ENCODE measurements around the gene ZNF213. TPM values are rescaled to one million over a fixed set of nuclear protein-coding genes. Genes with fewer than 3 reads are reported as not detected.
"Not testable (repeated sequence)": the region's sequence is repeated elsewhere in the genome, so short reads cannot be mapped to it uniquely, and the experiment has no call there.

ZNF213 gene
- total RNA-seq, 1 donor, result 8.0 TPM

DNA sequence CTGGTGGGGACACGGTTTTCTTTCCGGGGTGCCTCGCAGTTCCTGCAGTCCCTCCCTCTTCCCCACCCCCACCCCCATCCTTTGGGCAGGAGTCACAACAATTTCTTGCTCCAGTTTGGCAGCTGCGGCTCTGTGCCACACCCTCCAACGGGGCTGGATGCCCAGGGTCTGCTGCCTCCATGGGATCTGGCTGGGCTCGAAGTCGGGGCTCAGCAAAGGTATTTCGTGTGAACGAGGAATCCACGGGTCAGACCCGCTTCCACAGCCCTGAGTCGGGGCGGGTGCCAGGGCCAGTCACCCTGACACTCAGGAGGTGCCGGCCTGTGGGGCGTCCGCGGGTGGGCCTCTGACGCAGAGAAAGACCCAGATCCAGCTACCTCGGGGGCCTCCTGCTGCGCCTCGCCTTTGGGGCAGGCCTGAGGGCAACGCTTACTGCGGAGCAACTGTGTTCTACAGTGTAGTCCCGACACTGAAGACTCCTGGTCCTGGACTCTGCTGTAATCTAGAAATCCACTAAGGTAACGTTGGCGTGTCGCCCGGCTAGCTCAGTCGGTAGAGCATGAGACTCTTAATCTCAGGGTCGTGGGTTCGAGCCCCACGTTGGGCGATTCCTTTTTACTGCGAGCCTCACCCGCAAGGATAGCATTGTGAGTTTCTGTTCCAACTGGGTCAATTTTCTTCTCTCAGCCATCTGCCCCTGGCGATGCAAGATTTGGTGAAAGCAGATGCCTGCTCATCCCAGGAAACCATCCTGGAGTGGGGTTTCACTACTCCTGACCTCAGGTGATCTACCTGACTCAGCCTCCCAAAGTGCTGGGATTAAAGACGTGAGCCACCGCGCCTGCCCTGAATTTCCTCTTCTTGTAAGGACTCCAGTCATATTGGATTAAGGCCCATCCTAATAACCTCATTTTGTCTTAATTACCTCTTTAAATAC lies 40.6 kb downstream of the ZNF213 start:
- H3K4me1 ChIP-seq (ENCODE audit: insufficient read depth, low read length), result no peaks in the 10 kb centered on the region
- no peaks in the 10 kb centered on the region for H4K20me1 ChIP-seq (ENCODE audit: insufficient read depth, low read length)
- no peaks in the 10 kb centered on the region for H3K36me3 ChIP-seq (ENCODE audit: insufficient read depth, low read length)
- peak overlapping the region; percentile 11 for H3K4me2 ChIP-seq (ENCODE audit: insufficient read depth, low read length)
- no peaks in the 10 kb centered on the region for H3K79me2 ChIP-seq (ENCODE audit: insufficient read depth, low read length)
- peak; percentile 90 for DNase-seq (ENCODE audit: insufficient read length, low spot score, missing footprints)
- H3K4me3 ChIP-seq (ENCODE audit: insufficient read depth, low read length), result peak overlapping the region; percentile 35
- peaks cover 43% of the 10 kb centered on the region for H3K27me3 ChIP-seq (ENCODE audit: insufficient read depth, low read length)
- no peak overlapping the region for H2AFZ ChIP-seq (ENCODE audit: low read length)
- H3K9me3 ChIP-seq (ENCODE audit: low read depth, low read length), result no peaks in the 10 kb centered on the region
- TF ChIP-seq, protein P1, sequence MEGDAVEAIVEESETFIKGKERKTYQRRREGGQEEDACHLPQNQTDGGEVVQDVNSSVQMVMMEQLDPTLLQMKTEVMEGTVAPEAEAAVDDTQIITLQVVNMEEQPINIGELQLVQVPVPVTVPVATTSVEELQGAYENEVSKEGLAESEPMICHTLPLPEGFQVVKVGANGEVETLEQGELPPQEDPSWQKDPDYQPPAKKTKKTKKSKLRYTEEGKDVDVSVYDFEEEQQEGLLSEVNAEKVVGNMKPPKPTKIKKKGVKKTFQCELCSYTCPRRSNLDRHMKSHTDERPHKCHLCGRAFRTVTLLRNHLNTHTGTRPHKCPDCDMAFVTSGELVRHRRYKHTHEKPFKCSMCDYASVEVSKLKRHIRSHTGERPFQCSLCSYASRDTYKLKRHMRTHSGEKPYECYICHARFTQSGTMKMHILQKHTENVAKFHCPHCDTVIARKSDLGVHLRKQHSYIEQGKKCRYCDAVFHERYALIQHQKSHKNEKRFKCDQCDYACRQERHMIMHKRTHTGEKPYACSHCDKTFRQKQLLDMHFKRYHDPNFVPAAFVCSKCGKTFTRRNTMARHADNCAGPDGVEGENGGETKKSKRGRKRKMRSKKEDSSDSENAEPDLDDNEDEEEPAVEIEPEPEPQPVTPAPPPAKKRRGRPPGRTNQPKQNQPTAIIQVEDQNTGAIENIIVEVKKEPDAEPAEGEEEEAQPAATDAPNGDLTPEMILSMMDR (IDR thresholded peaks at IDR 0.05; ENCODE audit: extremely low read depth, low read depth, low read length), result no peak
- H3K27ac ChIP-seq (ENCODE audit: low read depth, low read length), result no peak overlapping the region

DNA sequence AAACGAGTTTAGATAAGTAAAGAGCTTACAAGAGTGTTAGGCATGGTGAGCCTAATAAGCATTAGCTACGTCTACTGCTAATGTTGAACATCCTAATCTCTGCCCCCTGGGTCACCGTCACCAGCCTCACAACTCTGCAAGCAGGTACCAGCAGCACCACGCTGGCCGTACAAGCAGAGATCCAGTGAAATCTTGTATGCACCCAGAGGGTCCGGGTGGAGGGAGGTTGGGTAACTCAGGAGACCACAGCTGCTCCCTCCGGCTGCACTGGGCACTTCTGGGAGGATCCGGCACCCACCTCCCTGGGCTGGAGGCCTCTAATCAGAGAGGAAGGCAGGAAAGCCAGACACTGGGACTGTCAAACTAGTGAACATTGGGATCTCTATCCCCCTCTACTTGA lies 44.8 kb downstream of the ZNF213 start:
- Histone ChIP-seq H3K36me3 (ENCODE audit: insufficient read depth, low read length) (no peaks in the 10 kb centered on the region), H3K4me2 (ENCODE audit: insufficient read depth, low read length) (no peak overlapping the region), H3K27ac (ENCODE audit: low read depth, low read length) (no peak overlapping the region), H3K4me3 (ENCODE audit: insufficient read depth, low read length) (no peak overlapping the region), H3K79me2 (ENCODE audit: insufficient read depth, low read length) (no peaks in the 10 kb centered on the region), H2AFZ (ENCODE audit: low read length) (no peak overlapping the region), H3K9me3 (ENCODE audit: low read depth, low read length) (no peaks in the 10 kb centered on the region), H3K27me3 (ENCODE audit: insufficient read depth, low read length) (peaks cover 22% of the 10 kb centered on the region), H3K4me1 (ENCODE audit: insufficient read depth, low read length) (peaks cover 10% of the 10 kb centered on the region), H4K20me1 (ENCODE audit: insufficient read depth, low read length) (no peaks in the 10 kb centered on the region)
- no peak for DNase-seq (ENCODE audit: insufficient read length, low spot score, missing footprints)
- TF ChIP-seq, protein P1 (IDR thresholded peaks at IDR 0.05; ENCODE audit: extremely low read depth, low read depth, low read length), result no peak

DNA sequence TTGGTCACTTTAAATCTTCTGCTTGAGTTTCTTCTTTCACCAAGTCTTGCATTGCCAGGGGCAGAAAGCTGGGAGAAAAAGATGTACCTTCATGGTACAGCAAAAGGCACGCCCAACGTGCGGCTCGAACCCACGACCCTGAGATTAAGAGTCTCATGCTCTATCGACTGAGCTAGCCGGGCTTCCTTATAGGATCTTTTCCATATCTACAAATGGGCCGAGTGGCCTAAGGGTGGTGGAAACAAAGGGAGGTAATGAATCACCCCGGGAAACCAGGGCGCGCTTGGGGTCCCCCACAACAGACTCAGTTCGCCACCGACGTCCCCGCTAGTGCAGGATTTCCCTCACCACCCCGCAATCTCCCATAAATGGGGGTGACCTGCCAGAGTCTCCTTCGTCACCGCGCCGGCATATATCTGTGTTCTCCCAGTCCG lies 45.6 kb downstream of the ZNF213 start:
- Histone ChIP-seq H3K4me2 (ENCODE audit: insufficient read depth, low read length) (no peak overlapping the region), H4K20me1 (ENCODE audit: insufficient read depth, low read length) (no peaks in the 10 kb centered on the region), H3K27me3 (ENCODE audit: insufficient read depth, low read length) (peaks cover 22% of the 10 kb centered on the region), H3K36me3 (ENCODE audit: insufficient read depth, low read length) (no peaks in the 10 kb centered on the region), H3K9me3 (ENCODE audit: low read depth, low read length) (no peaks in the 10 kb centered on the region), H3K79me2 (ENCODE audit: insufficient read depth, low read length) (no peaks in the 10 kb centered on the region), H3K4me3 (ENCODE audit: insufficient read depth, low read length) (no peak overlapping the region), H3K27ac (ENCODE audit: low read depth, low read length) (no peak overlapping the region), H3K4me1 (ENCODE audit: insufficient read depth, low read length) (peaks cover 10% of the 10 kb centered on the region), H2AFZ (ENCODE audit: low read length) (no peak overlapping the region)
- DNase-seq (ENCODE audit: insufficient read length, low spot score, missing footprints), result peak; percentile 27
- TF ChIP-seq, protein P1 (IDR thresholded peaks at IDR 0.05; ENCODE audit: extremely low read depth, low read depth, low read length), result no peak

DNA sequence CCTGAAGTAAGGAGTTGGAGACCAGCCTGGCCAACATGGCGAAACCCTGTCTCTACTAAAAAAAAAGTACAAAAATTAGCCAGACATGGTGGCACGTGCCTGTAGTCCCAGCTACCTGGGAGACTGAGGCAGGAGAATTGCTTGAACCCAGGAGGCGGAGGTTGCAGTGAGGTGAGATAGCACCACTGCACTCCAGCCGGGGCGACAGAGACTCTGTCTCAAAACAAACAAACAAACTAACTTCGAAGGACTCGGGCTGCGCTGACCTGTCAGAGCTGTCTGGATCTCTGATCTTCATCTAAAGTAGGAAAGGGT lies 47.4 kb downstream of the ZNF213 start:
- H3K9me3 ChIP-seq (ENCODE audit: low read depth, low read length); H4K20me1 ChIP-seq (ENCODE audit: insufficient read depth, low read length); H3K27ac ChIP-seq (ENCODE audit: low read depth, low read length); H3K4me3 ChIP-seq (ENCODE audit: insufficient read depth, low read length); H3K79me2 ChIP-seq (ENCODE audit: insufficient read depth, low read length); H3K4me2 ChIP-seq (ENCODE audit: insufficient read depth, low read length); DNase-seq (ENCODE audit: insufficient read length, low spot score, missing footprints); H3K36me3 ChIP-seq (ENCODE audit: insufficient read depth, low read length); H2AFZ ChIP-seq (ENCODE audit: low read length): not testable (repeated sequence)
- Histone ChIP-seq H3K4me1 (ENCODE audit: insufficient read depth, low read length) (peaks cover 10% of the 10 kb centered on the region), H3K27me3 (ENCODE audit: insufficient read depth, low read length) (peaks cover 18% of the 10 kb centered on the region)

All from osteoblast (primary cell).